AG08395 (cell line): ENCODE data around the gene BARX2.
"Not testable (repeated sequence)": the region's sequence is repeated elsewhere in the genome, so short reads cannot be mapped to it uniquely, and the experiment has no call there.

Experiments used
- DNase-seq: peaks from one replicate; pipeline ENCODE4 v3.0.0; 2012; ENCODE audit warnings: mixed read lengths, low spot score

Gene BARX2, protein sequence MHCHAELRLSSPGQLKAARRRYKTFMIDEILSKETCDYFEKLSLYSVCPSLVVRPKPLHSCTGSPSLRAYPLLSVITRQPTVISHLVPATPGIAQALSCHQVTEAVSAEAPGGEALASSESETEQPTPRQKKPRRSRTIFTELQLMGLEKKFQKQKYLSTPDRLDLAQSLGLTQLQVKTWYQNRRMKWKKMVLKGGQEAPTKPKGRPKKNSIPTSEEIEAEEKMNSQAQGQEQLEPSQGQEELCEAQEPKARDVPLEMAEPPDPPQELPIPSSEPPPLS

DNA sequence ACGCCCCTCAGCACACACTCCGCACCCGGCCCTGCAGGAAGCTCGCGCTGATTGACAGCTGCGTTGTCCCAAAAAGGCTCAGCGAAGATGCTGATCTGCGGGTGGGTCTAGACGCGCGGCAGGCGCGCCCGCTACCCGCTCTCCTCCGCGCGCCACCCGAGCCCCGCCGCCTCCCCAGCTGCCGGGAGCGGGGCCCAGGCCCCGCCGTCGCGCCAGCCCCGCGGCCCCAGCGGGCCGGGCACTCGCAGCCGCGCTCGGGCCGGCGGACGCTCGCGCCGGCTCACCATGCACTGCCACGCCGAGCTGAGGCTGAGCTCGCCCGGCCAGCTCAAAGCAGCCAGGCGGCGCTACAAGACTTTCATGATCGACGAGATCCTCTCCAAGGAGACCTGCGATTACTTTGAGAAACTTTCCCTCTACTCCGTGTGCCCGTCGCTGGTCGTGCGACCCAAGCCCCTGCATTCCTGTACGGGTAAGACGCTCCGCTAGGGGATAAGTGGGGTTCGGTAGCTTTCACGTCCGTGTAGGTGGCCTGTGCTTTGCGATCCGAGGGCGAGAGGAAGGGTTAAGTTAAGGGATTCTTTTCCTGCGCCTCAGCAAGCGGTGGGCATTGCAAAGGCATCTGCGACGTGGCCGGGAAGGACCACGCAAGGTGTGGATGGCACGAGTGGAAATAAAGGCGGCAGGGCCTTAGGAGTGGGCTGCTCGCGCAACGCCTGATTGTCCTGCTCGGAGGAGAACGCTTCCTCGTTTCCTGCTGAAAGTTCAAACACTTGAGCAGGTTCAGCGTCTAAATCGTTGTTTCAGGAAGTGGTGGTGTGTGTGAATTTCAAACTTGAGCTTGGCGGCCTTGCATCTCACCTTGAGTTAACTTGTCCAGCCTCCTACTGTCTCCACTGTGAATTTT is at the start of gene BARX2:
BARX2 (plus strand) TSS at position 98 of the 907 bp plus-strand sequence; CDS start at position 286, 188 bp downstream.
- peak; percentile 60 for DNase-seq

DNA sequence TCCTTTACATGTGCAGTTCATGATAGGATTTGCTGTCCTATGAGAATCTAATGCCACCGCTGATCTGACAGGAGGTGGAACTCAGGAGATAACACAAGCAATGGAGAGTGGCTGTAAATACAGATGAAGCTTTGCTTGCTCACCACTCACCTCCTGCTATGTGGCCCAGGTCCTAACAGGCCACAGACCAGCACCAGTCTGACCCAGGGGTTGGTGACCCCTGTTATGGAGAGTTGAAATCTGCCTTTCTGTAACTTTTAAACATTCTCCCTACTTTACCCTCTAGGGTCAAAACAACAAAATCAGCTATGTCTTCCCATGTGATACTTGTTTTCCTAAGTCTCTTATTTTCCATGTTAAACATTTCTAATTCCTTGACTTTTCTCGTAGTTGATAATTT is 48.7 kb upstream of the BARX2 start:
- DNase-seq = no peak

DNA sequence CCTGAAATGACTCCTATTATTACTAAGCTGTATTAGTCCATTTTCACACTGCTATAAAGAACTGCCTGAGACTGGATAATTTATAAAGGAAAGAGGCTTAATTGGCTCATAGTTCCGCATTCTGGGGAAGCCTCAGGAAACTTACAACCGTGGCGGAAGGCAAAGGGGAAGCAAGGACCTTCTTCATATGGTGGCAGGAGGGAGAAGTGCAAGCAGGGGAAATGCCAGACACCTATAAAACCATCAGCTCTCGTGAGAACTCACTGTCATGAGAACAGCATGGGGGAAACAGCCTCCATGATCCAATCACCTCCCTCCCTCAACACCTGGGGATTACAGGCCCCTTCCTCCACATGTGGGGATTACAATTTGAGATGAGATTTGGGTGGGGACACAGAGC is 47.9 kb upstream of the BARX2 start:
- not testable (repeated sequence) for DNase-seq

DNA sequence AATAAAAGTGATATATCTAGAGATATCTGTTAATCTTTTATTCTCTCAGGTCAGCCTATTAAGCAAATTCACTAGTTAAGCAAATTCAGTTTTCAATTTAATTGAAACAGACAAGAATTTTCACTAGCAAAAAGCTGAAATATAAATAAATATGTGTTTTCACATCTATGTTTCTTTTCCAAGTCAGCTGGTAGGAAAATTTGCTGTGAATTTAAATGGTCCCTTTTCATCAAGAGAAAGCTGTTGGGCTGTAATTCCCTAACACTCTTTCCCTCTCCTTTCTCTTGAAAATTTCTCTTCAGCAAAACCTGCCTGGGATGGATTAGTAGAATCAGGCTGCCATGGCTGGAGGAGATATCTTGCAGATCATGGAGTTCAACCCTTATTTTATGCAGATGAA is 46.9 kb upstream of the BARX2 start:
- no peak for DNase-seq

DNA sequence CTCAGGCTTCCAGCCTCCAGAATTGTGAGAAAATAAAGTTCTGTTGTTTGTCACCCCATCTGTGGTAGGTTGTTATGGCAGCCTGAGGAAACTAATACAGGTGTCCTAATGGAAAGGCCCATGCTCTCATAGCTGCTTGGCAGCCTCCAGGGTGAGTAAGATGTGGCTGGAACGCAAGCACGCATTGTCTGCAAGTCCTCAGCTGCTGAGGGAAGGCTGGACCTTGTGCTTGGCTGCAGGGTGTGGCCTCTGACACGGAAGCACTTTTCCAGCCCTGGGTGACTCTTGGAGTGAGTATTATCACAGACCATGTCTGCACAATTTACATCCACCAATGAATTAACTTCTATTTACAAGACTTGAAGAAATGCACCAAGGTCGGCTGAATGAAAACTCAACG is 44.4 kb upstream of the BARX2 start:
- DNase-seq = no peak

DNA sequence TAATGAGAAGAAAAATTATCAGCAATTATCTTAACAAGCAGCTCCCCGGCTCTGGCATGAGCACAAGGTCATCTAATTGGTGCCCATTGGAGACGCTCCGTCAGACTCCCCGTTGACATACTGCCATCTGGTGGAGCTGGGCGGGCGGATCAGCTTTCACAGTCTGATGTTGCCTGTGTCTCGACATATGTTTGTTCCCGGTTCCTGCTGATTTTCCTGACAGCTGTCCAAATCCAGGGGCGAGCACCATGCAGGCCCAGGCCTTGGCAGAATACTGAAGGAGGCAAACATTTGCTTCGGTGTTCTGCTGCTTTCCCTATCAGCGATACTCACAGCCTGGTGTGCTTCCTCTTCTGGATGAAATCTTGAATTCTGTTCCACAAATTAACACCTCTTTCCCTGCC is 43.8 kb upstream of the BARX2 start:
- peak; percentile 84 for DNase-seq

DNA sequence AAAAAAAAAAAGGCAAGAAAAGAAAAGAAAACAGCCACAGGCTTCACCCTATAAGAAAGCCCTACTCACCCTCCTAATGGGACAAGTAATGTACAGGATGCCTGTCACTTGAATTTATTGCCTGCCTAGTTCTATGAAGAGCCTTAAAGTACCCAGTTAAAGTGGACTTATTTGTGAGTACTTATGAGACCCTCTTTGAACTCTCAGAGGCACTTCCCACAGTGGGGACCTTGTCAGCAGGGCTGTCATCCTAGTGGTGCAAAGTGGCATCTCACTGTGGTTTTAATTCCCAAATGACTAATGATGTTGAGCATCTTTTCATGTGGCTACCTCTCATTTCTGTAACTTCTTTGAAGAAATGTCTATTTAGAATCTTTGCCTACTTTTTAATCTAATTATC is 41.8 kb upstream of the BARX2 start:
- DNase-seq = no peak

DNA sequence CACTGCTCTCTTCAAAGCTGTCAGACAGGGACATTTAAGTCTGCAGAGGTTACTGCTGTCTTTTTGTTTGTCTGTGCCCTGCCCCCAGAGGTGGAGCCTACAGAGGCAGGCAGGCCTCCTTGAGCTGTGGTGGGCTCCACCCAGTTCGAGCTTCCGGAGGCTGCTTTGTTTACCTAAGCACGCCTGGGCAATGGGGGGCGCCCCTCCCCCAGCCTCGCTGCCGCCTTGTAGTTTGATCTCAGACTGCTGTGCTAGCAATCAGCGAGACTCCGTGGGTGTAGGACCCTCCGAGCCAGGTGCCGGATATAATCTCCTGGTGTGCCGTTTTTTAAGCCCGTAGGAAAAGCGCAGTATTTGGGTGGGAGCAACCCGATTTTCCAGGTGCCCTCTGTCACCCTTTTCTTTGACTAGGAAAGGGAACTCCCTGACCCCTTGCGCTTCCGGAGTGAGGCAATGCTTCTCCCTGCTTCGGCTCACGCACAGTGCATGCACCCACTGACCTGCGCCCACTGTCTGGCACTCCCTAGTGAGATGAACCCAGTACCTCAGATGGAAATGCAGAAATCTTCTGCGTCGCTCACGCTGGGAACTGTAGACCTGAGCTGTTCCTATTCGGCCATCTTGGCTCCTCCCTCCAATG is 31.2 kb upstream of the BARX2 start:
- not testable (repeated sequence) for DNase-seq

DNA sequence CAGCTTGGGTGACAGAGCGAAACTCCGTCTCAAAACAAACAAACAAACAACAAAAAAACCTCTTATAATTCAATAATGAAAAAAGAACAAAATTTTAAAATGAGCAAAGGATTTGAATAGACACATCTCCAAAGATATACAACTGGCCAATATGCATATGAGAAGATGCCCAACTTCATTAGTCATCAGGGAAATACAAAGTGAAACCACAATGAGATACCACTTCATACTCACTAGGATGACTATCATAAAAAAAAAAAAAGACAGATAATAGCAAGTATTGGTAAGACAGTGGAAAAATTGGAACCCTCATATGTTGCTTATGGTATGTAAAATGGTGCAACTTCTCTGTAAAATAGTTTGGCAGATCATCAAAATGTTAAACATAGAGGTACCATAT is 28.7 kb upstream of the BARX2 start:
- DNase-seq = no peak

DNA sequence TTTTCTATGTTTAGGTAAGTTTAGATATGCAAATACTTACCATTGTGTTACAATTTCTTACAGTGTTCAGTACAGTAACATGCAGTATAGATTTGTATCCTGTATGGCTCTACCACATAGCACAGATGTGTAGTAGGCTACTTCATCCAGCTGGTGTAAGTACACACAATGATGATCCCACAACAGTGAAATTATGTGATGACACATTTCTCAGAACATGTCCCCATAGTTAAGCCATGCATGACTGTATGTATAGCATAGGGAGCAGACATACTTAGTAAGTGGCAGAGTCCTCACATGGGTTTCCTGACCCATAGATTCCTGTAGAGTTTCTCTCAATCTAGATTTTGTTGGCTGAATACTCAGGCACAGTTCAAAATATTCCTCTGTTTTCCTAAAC is 26.8 kb upstream of the BARX2 start:
- DNase-seq = no peak

DNA sequence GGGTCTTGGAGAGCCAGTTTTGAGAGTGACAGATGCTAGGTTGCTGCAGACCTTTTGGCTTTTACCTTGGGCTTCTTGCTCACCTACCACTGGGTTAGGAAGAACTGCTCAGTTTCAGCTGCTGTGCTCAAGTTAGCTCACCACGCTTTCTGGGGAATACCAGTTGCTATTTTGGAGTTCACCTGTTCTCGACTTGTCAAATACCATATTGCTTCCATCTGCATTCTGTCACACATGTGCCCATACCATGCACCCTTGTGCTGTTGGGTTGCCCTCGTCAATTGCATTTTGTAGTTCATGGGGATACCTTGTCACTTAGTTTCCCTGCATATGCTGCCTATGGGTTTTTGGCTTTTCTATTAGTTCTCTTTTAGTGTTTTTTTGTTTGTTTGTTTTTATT is 23.0 kb upstream of the BARX2 start:
- DNase-seq = no peak

DNA sequence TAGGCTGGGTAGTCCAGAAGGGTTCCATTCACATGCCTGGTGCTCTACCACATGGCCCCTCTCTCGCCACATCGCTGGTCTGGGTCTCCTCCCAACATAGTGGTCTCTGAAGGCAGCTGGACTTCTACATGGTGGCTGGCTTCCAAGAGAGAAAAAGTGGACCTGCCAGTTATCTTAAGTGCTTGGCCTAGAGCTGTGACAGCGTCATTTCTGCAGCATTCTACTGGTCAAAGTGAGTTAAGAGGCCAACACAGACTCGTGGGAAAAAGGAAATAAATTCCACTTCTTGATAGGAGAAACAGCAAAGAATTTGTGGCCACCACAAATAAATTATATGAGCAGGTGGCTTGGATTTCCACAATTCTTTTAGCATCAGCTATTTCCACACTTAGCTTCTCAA is 21.0 kb upstream of the BARX2 start:
- no peak for DNase-seq

DNA sequence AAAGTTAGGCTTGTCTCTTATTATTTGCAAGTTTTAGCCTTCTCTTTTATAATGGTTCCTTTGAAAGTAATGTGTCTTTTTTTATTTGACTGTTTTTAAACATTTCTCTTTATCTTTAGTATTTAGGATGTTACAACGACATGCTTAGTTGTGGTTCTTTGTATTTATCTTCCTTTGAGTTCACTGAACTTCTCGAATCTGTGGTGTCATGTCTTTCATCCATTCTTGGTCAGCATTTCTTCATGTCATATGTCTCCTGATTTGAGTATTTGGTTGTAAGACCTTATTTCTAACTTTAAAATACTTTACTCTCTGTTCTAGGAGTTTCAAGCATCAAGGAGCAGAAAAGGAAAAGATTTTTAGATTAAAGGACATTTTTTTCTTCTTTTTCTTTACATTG is 15.9 kb upstream of the BARX2 start:
- no peak for DNase-seq

DNA sequence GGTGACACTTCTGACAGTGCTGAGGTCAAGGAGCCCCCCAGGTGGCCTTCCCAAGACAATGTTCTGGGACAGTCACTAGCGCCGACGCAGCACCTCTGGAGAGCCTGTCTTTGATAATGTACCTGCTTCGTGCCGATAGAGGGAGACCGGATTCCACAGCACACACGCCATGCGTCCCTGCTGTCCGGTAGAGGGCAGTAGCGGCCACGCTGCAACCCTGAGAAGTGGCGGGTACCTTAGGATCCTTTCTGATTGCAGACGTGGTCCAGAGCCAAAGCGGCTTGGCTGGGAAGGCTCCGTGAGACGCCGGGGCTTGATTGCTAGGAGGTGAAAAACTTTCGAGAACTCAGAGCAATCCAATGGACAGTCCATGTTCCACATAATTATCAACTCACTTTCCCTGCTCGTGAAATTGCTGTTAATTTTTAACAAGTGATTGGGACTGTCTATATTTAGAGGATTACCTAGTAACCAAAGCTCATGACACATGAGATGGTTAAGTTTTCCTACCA is 11.4 kb upstream of the BARX2 start:
- peak; percentile 79 for DNase-seq

DNA sequence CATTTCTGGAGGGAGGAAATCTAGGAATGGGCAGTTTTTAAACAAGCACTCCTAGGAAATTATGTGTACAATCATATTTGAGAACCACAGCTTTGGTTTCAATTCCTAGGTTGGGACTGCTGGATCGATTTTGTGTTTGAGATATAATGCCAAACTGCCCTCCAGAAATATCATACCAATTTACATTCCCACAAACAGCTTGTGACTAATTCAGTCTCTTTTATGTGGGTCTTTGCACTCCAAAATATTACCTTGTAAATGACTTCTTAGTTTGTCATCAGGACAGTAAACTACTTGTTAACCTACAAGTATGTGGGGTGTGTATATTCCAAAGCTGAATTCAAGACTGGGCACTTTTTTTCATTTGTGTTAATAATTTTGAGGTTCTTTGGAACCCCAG is 9.8 kb upstream of the BARX2 start:
- no peak for DNase-seq

DNA sequence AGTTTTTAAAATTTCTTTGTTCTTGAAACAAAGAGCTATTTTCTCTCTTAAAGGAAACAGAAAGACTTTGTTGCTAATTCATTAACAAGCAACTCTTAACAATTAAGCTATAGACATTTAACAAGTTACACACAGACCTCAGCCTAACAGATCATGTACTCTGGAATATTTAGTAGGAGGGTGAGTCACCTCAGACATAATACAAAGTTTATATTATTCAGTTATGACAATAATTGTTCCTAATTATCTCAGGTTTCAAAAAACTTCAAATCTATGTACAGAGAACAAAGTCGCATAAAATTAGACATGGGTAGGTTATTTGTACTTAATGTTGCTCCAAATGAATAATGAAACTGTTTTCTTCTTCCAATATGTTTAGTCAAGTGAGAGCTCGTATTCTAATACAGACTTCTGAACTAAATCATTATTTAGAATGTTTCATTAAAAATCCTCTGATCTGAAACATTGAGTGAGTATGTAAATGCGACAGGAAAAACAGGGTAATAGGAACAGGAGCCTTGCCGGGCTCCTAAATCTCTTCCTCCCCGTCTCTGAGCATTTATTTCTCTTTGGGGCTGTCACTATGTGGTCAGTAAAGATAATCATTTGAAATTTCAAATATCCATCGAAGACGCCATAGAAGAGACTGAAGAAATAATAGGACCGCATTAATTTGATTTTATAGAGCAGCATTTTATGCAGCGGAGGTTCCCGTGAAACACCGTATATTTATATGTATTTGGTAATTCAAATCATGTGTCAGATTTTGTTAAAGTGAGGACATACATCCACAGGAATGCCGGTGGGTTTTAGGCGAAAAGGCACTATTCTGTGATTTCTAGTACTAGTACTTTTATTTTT is 8.7 kb upstream of the BARX2 start:
- DNase-seq = no peak

DNA sequence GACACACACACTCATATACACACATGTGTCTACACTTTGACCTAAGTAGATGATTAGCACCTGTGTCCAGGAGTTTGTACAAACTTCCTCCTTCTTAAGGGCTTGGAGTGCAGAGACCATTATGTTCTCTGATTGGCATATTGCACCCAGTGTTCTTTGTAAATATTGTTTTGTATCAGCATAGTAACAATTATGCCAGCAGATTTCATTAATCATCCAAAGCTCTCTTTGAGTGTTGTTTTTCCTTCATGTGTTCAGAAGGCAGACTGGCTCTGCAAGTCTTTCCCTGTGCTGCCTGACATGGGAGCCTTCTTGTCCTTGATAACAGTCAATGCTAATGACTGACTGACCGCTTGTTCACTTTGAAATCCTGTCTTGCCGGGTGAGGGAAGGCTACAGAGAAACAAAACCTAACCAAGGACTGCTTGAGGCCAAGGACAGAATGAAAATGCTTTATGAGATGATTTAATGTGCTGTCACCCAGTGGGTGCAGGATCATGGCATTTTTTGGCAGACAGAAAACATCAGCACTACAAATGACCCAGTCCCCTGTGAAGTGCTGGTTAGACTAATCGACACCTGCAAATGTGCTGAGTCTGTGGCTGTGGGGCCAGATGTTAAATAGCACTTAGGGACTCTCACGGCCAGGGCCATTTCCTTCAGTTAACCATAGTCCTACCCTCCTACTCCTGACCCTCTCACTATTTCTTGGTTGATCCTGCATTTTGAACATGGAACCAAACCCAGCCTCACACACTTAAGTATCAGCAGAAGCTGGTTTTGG is 6.6 kb upstream of the BARX2 start:
- no peak for DNase-seq

DNA sequence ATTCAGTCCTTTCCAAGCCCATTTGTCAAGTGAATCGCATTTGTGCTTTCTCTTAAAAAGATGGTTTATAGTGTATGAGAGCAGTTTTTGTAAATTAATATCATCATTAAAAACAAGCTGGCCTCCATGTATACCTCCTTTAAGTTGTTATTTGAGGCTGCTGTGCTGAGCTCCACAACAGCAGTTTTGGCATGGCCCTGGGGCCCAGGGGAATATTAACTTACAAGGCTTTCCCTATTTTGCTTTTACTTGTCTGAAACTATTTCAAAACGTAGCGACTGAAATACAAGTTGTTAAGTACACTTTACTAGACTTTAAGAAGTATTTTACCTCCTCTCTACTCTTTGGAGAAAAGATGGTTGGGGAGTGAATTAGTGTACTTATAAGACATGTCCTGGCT is 4.9 kb upstream of the BARX2 start:
- no peak for DNase-seq

DNA sequence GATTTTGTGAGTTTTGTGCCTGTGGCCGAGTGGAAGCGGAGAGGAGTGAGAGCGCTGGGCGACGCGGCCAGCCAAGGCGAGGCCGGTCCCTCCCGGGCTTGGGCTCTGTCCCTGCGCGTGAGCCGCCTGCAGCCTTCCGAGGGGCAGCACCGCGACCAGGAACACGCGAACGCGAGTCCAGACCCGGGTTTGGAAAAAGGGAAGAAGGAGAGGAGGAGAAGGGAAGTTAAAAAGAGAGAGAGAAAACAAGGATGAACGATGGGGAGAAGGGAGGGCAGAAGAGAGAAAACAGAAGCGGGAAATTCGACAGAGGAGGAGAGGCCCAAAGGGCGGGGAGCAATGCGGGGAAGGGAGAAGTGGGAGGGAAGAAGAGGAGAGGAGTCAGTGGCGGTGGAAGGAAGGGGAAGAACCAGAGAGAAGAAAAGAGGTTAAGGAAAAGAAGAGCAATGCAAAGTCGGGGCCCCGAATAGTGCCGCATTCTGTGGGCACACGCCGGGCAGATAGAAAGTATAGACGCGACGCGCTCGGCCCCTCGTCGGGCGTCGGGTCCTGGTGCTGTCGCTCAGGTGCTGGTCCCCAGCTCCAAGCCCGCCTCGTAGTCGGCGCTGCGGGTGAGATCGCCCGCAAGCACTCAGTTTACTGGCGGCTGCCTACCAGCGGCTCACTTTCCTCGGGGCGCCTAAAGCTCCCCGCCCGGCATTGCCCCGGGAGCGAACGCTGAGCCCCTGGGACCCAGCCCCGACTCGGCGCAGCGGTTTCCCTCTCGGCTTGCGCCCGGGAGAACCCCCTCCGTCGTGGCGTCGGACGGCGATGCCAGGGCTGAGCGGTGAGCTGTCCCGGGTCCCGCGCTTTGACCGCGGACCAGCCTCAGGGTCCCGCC is 2.8 kb upstream of the BARX2 start:
- DNase-seq = no peak

DNA sequence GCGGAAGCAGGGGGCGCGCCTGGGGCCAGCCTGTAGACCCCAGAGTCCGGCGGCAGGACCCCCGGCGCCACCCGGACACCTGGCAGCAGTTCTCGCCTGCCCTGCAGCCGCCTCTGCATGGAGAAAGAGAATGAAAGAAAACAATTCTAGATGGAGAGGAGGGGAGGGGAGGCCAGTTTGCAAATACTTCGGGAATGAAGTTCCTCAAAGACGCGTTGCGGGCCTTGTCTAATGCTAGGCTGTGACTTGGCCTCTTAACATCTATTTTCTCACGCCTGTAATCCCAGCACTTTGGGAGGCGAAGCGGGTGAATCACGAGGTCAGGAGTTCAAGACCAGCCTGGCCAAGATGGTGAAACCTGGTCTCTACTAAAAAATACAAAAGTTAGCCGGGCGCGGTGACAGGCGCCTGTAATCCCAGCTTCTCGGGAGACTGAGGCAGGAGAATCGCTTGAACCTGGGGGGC is 2.1 kb upstream of the BARX2 start:
- DNase-seq = no peak
